Measurements from ENCODE around the gene NRP1.
"Not testable (repeated sequence)": the region's sequence is repeated elsewhere in the genome, so short reads cannot be mapped to it uniquely, and the experiment has no call there.

NRP1 gene

GRCh38 chr10:33321516-33321915 lies 13.0 kb downstream of the NRP1 start:
- no peak for DNase-seq (ENCODE audit: low read depth)

DNA sequence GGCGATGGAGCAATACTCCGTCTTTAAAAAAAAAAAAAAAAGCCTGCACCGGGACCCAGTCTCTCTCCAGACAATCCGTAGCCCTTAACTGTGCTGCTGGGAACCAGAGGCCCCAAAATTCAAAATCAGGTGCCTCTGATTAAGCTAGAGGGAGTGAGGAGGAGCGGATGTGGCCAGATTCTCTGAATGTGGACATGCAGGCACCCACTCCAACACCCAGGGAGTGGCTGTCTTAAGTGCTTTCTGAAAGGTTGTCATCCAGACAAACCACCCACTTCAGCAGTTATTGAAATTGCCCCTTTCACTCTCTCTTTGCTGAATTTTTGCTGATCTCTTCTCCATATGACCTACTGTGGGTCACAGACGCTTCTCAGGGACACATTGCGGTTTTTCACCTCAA lies 14.2 kb downstream of the NRP1 start:
- no peak for DNase-seq (ENCODE audit: low read depth)

GRCh38 chr10:33315891-33316290 lies 18.6 kb downstream of the NRP1 start:
- DNase-seq (ENCODE audit: low read depth): no peak

DNA sequence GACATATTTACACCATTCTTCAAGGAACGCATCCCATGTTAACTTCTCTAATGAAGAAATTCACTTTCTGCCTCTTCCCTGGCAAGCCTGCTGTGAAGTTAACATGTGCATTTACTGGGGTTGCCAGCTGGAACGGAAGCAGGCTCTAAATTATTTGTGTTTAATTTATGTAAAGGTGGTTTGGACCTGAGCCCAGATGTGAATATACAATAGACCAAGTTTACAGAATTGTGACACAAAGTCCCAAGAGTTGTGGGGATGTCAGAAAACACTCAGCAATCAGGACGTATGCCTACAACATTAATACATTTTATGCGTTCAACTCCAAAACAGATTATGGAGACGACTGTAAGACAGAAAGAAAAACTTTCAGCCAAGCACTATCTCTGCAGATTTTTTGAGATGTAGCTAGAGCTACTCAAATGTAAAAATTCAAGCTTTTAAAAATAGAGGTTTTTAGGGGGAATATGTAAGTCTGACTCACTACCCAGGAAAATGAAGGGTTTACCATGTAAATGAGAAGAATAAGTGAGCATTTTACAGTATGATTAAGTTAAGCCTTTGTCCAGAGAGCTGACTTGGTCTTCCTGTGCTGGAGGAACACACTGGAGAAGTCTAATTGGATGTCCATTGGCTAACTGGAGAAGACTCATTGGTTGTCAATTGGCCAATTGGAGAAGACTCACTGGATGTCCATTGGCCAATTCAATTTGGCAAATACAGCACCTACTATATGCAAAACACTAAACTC lies 19.5 kb downstream of the NRP1 start:
- no peak for DNase-seq (ENCODE audit: low read depth)

DNA sequence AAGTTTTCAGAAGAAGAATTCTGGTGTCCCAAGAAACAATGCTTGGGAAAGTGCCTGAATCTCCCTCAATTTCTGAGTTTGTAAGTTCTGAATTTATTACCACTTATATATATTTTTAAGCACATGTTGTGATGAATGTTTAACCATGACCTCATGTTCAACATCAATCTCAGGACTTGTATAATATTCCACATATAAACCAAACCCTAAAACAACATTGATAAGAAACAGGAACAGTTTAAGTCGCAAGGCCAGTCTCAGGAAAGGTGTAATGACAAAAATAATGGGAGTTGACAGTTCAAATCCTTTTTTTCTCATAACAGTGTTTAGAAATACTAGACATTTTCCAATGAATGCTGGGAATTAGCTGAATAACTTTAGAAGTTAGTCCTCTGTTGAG lies 22.8 kb downstream of the NRP1 start:
- DNase-seq (ENCODE audit: low read depth): no peak

GRCh38 chr10:33310853-33311252 lies 23.6 kb downstream of the NRP1 start:
- DNase-seq (ENCODE audit: low read depth): no peak

DNA sequence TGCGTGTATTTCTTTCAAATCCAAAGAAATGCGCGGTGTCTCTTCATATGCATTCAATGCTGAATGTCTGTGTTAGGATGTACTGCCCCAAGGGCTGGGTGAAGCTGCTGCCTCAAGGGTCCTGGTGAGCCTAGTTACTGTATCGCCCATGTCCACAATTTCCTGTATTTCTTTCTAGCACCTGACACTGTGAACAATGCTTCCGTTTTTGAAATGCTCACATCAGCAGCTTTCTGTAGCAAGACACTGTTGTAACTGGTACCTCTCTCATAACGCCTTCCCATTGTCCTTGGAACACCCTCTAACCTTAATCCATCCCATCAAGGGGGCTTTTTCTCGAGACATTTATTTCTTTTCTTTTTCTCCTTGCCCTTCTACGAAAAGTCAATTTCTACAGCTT lies 25.1 kb downstream of the NRP1 start:
- no peak for DNase-seq (ENCODE audit: low read depth)

- DNase-seq (ENCODE audit: low read depth): no peak
These were observed 26.6 kb downstream of the NRP1 start for GRCh38 chr10:33307835-33308234.

- DNase-seq (ENCODE audit: low read depth): peak; percentile 55
These were observed 27.6 kb downstream of the NRP1 start for GRCh38 chr10:33306701-33307519.

- DNase-seq (ENCODE audit: low read depth): no peak
These were observed 28.3 kb downstream of the NRP1 start for GRCh38 chr10:33306126-33306525.

- no peak for DNase-seq (ENCODE audit: low read depth)
These were observed 29.8 kb downstream of the NRP1 start for GRCh38 chr10:33304423-33305225.

GRCh38 chr10:33303988-33304387 lies 30.5 kb downstream of the NRP1 start:
- DNase-seq (ENCODE audit: low read depth): peak; percentile 53

DNA sequence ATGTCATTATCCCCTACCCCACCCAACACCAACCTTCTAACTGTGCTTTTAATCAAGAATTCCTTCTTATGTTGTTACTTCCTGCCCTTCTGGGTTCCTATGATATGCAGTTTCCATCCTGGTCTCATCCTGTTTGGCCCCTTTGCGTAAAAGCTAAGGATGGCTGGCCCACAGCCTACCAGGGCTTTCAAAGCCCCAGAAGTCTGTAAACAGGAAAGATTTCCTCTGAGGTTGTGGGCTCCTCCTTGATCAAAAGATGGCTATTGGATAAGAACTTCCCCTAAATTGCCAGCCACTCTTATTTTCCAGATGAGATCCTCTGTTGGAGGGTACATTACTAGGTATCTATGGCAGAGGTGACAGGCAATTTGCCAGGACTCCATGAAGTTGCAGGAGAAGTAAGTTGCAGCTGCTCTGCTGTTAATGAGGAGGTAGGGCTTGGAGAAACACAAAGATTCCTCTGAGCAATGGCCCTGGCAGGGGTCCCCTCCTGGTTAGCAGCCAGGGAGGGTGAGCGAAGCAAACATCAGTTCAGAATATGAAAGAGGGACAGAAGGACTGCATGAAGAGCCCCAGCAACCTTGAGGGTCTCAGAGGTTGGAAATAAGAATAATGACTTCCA lies 32.1 kb downstream of the NRP1 start:
- DNase-seq (ENCODE audit: low read depth): no peak

DNA sequence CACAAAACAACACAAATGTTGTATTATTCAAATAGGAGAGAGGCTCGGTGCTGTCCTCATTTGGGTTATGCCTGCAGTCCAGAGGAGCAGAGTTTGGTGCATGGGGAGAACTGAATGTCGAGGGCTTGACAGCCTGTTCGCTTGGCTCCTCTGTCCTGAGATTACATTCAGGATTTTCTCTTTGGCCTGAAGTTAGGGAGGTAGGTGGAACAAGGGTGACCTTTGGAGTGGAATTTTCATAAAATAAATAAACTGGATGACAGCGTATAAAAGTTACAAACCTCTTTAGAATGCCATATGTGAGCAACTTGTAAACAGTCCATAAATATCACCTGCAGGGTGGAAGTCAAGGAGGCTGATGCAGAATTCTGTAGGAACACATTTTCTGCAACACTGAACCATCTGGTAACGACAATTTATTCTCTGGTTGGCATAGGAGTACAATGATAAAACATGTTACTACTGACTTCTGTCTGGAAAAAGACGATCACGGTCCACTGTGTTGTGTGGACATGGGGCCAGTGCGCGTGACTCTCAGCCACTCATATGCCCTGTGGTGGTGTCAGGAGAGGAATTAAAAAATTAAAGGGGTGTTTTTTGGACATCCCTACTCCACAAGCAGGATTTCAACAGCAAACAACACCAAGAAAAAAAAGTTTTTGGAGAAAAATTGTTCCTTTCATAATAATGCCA lies 33.2 kb downstream of the NRP1 start:
- no peak for DNase-seq (ENCODE audit: low read depth)

GRCh38 chr10:33300544-33300943 lies 33.9 kb downstream of the NRP1 start:
- not testable (repeated sequence) for DNase-seq (ENCODE audit: low read depth)

GRCh38 chr10:33298893-33299292 lies 35.6 kb downstream of the NRP1 start:
- no peak for DNase-seq (ENCODE audit: low read depth)

DNA sequence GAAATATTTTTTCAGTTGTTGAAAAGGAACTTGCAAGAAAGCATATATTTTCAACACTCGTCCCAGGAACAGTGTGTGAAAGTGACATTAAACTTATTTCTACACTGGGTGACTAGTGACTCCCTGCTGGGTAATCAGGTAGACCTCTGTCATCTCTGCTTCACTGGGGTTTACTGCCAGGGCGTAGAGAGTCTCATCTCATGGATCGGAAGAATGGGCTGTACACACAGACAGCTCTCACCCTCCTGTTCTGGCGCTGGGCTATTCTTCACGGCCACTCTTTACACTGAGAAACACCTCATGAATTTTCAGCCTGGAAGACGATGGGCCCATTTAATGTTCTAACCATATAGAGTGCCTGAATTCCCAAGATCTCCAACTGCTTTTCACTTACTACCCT lies 36.4 kb downstream of the NRP1 start:
- DNase-seq (ENCODE audit: low read depth): no peak

- DNase-seq (ENCODE audit: low read depth): peak; percentile 62
These were observed 38.6 kb downstream of the NRP1 start for GRCh38 chr10:33295851-33296250.

- no peak for DNase-seq (ENCODE audit: low read depth)
These were observed 40.8 kb downstream of the NRP1 start for GRCh38 chr10:33293531-33294170.

GRCh38 chr10:33293076-33293475 lies 41.4 kb downstream of the NRP1 start:
- no peak for DNase-seq (ENCODE audit: low read depth)

GRCh38 chr10:33291053-33291592 lies 43.3 kb downstream of the NRP1 start:
- peak; percentile 98 for DNase-seq (ENCODE audit: low read depth)

Data from GM04503 (cell line).